Right lung (tissue), 5 donors: ENCODE measurements around the gene GNA12. TPM values are rescaled to one million over a fixed set of nuclear protein-coding genes. Genes with fewer than 3 reads are reported as not detected.
"Not testable (repeated sequence)": the region's sequence is repeated elsewhere in the genome, so short reads cannot be mapped to it uniquely, and the experiment has no call there.

Source experiments
- DNase-seq, 2 donors: peaks; one replicate each; pipeline ENCODE4 v3.0.0-alpha.2; 2013
- polyA plus RNA-seq, 5 donors: library from polyadenylated mRNA; unstranded; fragments of 120-200 nt; gene quantifications; one replicate each; pipeline versions ENCODE4 v1.2.1 to v1.2.3, GENCODE V29; 2013; ENCODE audit warnings: inconsistent platforms in 1 of 5, low replicate concordance in 1 of 5; ENCODE audit not compliant: insufficient read length in 5 of 5, insufficient read depth in 1 of 5

The GNA12 gene
- polyA plus RNA-seq, 5 donors, result 46.0 to 61.9 (median 50.4) TPM

DNA sequence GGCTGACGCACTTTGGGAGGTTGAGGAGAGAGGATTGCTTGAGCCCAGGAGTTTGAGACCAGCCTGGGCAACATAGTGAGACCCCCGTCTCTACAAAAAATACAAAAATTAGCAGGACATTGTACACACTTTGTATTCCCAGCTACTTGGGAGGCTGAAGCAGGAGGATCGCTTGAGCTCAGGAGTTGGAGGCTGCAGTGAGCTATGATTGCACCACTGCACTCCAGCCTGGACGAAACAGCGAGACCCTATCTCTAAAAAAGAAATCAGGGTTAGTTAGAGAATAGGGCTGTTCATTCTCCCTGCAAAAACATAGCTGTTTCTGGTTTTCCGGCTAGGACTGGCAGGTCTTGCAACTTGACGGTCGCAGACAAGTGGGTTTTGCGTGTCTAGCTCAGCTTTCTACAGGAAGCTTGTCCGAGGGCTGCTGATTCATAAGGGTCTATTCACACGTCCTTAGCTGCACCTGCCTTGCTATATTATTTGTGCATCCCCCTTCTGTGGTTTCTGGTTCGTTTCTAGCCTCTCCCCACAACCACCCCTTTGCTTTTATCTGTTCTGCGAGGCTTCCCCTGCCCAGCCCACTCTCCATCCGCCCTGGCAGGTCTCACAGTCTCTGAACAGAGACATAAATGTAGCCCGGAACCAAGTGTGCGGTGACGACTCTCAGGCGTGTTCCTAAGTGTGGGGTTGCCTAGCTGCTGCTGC is 145.4 kb downstream of the GNA12 start:
- DNase-seq, result no peak

DNA sequence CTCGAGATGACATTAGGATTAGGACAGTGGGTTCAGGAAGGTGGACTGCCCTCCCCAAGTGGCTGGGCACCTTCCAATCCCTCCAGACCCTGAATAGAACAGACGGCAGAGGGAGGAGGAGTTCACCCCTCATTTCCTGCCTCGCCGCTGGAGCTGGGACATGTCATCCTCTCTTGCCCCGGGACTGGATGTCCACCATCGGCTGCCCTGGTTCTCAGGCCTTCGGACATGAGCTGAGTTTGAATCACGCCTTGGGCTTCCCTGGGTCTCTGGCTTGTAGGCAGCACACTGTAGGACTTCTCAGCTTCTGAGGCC is 150.0 kb downstream of the GNA12 start:
- not testable (repeated sequence) for DNase-seq

DNA sequence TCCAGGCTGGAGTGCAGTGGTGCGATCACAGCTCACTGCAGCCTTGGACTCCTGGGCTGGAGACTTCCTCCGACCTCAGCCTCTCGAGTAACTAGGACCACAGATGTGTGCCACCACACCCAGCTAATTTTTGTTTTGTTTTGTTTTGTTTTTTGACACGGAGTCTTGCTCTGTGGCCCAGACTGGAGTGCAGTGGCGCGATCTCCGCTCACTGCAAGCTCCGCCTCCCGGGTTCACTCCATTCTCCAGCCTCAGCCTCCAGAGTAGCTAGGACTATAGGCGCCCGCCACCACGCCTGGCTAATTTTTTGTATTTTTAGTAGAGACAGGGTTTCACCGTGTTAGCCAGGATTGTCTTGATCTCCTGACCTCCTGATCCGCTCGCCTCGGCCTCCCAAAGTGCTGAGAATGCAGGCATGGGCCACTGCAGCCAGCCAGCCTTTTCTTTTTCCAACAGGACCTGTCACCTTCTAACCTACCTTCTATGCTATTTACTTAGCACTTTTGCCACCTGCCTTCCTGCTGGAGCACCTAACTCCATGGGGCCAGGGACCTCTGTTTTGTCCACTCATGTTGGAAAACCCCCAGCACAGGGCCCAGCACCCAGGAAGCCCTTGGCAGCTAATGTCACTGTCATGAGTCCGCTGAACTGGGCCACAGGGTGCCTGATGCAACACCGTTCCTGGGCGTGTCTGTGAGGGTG is 150.5 kb downstream of the GNA12 start:
- DNase-seq, result not testable (repeated sequence)

- no peak for DNase-seq
Measured at GRCh38 chr7:2692543-2692942, 151.6 kb downstream of the GNA12 start.

- DNase-seq, result not testable (repeated sequence)
Measured at GRCh38 chr7:2691932-2692439, 152.1 kb downstream of the GNA12 start.

DNA sequence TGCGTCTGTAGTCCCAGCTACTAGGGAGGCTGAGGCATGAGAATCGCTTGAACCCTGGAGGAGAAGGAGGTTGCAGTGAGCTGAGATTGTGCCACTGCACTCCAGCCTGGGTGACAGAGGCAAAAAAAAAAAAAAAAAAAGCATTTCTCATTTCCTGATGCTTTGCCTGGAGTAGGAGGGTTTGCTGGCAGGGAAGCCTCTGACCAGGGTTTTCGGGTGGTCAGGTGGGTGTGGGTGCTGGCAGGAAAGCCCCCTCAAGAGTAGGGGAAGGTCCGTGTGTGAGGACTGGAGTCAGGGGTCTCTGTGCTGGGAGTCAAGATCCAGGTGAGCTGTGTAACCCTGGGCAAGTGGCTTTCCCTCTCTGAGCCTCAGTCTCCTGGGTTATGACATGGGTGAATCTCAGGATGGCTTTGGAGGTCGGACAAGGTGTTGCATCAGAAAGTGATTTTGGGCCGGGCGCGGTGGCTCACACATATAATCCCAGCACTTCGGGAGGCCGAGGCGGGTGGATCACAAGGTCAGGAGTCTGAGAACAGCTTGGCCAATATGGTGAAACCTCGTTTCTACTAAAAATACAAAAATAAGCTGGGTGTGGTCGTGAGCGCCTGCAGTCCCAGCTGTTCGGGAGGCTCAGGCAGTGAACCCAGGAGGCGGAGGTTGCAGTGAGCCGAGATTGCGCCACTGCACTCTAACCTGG is 152.9 kb downstream of the GNA12 start:
- no peak for DNase-seq

DNA sequence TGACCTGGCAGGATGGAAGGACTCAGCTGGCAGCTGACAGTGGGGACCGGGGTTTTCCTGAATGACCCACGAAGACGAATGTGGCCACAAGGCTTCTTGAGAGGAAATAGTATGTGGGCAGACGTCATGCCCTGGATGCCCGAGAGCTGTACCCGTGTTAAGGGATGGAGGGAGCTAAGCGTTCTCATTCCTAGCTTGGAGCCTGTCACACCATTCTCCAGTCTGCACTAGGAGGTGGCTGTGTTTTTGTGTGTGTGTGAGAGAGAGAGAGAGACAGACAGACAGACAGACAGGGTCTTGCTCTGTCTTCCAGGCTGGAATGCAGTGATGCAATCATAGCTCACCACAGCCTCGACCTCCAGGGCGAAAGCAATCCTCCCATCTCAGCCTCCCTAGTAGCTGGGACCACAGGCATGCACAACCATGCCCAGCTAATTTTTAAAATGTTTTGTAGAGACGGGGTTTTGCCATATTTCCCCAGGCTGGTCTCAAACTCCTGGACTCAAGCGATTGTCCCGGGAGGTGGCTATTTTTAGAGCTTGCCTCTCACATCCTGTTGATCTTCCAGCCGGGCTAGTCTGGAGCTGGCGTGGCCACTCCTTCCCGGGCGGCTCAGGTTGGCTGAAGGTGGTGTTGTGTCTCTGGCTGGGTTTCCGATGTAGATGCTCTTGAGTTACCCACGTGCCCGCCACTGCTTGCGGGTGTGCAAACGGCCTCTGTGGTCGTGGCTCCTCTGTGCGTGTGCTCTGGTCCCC is 154.0 kb downstream of the GNA12 start:
- DNase-seq, result no peak

DNA sequence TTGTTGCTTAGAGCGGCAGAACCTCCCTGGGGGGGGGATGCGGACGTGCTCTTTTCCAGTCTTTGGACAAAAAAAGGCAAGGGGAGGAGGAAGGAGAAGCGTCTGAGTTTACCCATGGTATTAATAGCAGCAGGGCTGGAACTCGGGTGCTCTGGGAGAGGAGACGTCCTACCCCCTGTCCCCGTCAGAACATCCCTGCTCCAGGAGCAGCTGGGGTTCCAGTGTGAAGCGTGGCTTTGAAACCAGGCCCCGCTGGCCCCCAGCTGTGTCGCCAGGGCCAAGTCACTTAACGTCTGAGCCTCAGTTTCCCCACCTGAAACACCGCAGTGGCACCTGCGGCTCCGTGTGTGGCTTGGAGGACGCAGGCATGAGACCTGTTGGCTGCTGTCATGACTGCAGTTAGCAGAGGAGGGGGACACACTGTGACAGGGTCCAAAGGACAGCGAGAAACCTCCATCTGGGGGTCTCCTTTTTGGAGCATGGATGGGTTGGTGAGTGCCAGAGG is 154.7 kb downstream of the GNA12 start:
- DNase-seq, result no peak

DNA sequence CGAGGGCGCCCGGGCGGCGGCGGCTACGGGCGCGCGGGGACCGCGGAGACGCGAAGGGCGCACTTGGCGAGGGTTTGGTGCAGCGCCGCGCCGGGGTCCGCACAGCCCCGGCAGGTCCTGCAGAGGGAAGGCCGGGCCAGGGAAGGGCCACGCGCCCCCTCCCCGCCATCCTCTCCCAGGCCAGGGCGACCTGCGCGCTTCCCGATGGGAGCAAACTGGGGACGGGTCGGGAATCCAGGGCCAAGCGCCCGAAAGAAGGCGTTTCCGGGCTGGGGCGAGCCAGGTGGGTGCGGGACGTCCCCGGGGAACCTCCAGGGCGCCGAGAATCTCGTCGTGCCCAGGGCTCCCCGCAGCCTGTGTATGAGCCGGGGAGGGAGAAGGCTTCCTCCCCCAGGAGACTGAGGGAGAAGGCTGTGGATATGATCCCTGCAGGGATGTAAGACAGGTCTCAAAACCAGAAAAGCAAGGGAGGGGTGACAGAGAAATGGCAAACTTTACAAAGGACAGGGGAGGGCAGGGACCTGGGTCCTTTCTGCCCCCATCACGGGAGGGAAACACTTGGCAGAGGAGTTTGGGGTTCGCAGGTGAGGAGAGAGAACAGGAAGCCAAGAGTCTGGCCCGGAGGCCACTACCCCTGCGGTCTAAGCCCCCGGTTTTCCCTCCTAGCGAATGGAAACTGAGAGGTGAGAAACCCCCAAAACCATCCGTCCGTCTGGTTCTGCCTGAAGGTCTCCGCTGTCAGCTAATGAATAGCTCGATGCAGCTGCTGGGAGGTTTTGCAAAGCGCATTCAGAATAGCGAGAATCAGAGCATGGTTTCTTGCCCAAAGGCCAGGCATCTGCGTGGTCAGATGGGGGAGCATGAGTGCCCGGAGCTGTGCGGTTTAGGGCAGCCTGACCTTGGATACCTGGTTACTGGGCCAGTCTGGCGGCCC is 155.4 kb downstream of the GNA12 start:
- DNase-seq, result no peak

GRCh38 chr7:2687881-2688318 is 156.2 kb downstream of the GNA12 start, which contains the start of gene AMZ1:
TSS of gene AMZ1 (plus strand) at chr7:2688202. CDS start at chr7:2700452, 12,250 bp downstream.
- no peak for DNase-seq

- DNase-seq, result no peak
Measured at GRCh38 chr7:2687338-2687869, 156.7 kb downstream of the GNA12 start.

DNA sequence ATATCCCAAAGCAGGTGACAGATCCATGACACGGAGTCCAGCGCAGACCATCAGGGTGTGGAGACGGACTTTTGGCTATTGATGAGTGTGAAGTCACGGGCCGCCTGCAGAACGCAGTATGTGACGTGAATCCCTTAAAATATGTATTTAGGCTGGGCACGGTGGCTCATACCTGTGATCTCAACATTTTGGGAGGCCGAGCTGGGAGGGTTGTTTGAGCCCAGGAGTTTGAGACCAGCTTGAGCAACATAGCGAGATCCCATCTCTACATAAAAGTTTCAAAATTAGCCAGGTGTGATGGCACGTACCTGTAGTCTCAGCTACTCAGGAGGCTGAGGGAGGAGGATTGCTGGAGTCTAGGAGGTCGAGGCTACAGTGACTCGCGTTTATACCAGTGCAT is 158.0 kb downstream of the GNA12 start:
- no peak for DNase-seq

- DNase-seq, result no peak
Measured at GRCh38 chr7:2684501-2684900, 159.6 kb downstream of the GNA12 start.

DNA sequence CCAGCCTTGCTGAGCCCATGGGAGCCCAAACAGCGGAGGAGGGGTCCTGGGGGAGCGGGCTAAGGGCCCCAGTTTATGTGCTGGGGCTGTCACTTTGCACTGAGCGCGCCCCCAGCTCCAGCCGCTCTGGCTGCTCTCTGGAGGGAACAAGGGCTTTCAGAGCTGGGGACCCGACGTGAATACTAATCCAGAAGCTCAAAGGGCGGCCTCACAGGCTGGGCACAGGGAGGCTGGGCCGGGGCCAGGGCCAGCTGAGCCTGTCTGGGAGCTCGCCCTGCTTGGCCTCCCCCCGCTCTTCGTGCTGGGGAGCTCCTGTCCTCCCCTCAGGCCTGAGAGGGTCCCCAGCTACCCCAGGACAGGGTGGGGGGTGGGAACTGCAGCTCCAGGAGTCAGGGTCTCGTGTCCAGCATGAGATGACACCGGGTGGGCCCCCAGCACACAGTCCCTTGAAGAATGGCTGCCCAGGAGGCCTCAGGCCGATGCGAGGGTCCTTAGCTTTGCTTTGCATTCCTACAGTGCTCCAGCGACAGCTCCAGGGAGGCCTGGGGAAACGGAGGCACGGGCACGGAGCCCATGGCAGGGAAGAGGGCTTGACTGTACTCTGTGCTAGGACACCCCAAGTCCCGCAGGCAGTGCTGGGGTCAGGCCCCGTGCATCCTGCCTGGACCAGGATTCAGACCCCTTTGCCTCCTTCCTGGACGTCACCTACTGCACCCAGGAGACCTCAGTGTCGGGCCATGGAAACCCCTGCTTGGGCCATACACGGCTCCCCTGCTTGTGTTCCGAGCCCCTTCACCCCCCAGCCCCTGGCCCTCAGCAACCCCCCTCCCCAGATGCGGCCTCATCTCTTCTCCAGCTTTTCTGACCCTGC is 161.9 kb downstream of the GNA12 start:
- DNase-seq, result no peak

DNA sequence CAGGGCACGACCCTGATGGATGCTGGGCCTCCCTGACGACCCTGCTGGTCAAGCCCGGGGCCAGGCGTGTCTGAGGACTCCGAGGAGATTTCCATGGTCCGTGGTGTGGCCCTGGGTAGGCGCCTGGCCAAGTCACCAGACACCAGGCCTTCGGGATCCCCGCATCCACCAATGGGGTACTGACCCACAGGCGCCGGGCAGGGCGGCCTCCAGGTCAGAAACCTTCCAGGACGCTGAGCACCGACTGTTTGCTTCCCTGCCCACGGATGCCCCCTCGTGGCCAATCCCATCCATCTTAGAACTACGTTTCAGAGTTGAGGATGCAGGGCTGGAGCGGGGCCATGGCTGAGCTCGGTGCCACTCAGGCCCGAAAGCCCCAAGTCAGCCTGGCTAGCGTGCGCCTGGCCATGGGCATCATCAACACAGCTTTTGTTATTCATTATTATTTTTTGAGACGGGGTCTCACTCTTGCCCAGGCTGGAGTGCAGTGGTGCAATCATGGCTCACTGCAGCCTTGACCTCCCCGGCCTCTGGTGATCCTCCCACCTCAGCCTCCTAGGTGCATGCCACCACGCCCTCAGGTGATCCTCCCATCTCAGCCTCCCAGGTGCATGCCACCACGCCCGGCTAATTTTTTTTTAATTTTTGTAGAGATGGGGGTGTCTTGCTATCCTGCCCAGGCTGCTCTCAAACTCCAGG is 163.2 kb downstream of the GNA12 start:
- DNase-seq, result no peak

- DNase-seq, result no peak
Measured at GRCh38 chr7:2680256-2680655, 163.9 kb downstream of the GNA12 start.

DNA sequence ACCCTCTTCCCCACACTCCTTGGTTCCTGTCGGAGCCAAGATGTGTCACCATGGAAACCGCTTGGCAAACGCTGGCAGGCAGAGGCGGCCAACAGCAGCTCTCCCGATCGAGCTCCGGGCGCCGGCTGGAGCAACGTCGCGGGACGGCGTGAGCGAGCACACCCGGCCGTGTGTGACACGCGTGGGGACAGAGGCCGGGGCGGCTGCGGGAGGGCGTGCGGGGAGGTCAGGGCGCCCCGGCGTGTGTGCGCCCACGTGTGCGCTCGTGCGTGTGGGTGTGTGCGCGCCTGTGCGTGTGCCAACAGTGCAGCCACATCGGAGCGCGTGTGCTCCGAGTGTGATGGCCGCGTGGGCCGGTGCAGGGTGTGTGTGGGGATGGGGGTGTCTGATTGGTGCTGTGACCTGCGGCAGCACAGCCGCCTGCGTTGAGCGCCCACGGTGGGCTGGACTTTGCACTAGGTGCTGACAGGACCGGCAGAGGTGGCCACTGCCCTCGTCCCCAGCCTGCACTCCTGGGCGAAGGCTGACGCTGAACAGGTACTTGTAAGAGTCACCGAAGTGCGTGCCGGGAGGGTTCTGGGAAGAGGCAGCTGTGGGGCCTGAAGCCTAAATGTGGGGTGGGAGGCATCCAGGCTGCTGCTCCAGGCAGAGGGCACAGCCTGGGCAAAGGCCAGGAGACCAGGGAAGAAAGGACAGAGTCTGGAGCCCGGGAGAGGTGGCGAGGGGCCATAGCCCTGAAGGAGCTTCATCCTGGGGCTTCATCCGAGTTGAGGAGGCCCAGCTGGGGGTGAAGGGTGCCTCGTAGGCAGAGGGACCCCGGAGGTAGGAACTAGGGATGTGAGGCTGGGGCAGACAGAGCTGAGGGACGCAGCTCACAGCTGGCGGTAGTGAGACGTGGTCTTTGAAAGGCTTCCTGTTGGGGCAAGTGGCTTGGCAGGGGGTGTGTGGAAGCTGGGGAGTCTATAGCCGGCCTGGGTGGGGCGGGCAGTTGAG is 164.7 kb downstream of the GNA12 start:
- not testable (repeated sequence) for DNase-seq
